Measurements from ENCODE around the gene PGLYRP3.

Gene PGLYRP3

DNA sequence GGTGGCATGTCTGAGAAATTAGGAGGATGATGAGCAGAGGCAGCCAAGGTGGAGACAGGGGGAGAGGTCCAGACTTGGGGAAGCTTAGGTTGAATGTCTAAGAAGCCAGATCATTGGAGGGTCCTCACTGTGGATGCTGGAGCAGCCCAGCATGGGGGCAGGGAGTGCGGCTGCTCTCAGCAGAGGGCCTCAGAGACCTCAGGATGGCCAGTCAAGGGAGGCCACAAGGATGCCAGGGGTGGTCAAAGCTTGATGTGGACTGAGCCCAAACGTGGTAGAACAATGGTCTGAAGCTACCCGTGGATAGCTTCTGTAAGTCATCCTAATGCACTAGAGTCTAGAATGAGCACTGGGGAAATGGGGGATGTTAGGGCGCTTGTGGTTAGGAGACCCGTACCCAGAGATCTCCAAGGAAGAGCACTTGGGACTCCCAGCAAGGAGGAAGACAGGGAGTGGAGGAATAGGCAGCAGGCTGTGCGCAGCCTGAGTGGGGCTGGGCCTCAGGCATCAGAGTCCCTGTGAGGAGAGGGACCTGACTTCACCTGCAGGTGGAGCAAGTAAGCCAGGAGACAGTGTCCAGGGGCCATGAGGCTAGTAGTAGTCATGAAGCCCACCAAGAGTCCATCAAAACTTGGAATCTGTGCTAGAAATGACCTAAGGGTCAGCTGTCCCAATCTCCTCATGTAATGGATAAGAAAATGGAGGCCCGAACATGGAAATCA is 40.6 kb upstream of the PGLYRP3 start:
- H4K91ac ChIP-seq (ENCODE audit: low read depth, low read length) = no peak overlapping the region
- peaks cover 8 to 9% of the 10 kb centered on the region in 2 experiments for H3K4me1 ChIP-seq (ENCODE audit: control insufficient read depth in 1 of 2, insufficient read depth in 2 of 2, low read length in 2 of 2)
- no peak overlapping the region for H3K4me3 ChIP-seq (ENCODE audit: low read depth, low read length)
- H2AK5ac ChIP-seq (ENCODE audit: low read length) = no peak overlapping the region
- no peak overlapping the region for H3K18ac ChIP-seq (ENCODE audit: low read length)
- H3K4ac ChIP-seq (ENCODE audit: low read depth, low read length) = no peak overlapping the region
- no peaks in the 10 kb centered on the region for H3K36me3 ChIP-seq (ENCODE audit: control insufficient read depth in 1 of 2, insufficient read depth in 2 of 2, low read length in 2 of 2)
- H2BK120ac ChIP-seq (ENCODE audit: insufficient read depth, low read length, poor library complexity) = no peak overlapping the region
- H3K9me3 ChIP-seq (ENCODE audit: insufficient read depth, low read depth, low read length) = no peaks in the 10 kb centered on the region
- peaks cover 2% of the 10 kb centered on the region for H3K79me1 ChIP-seq (ENCODE audit: low read length)
- WGBS (ENCODE audit: extremely low coverage, insufficient coverage, insufficient read length) = no CpG with 5 or more reads among the region's 7 CpGs
- H3K9ac ChIP-seq (ENCODE audit: low read length) = no peak overlapping the region
- H3K4me2 ChIP-seq (ENCODE audit: low read length) = no peak overlapping the region
- no peaks in the 10 kb centered on the region for H3K27me3 ChIP-seq (ENCODE audit: insufficient read depth, low read length)
- H3K23ac ChIP-seq (ENCODE audit: low read length) = no peak overlapping the region
- H3K27ac ChIP-seq (ENCODE audit: low read depth, low read length) = no peak overlapping the region
- H2BK5ac ChIP-seq (ENCODE audit: low read depth, low read length, poor library complexity) = no peak overlapping the region
- no peak overlapping the region for H3K14ac ChIP-seq (ENCODE audit: low read length)
- H2BK12ac ChIP-seq (ENCODE audit: low read length) = no peak overlapping the region
- H3K79me2 ChIP-seq (ENCODE audit: control insufficient read depth, insufficient read depth, low read length, poor library complexity) = no peaks in the 10 kb centered on the region
- peak in 1 of 2 donors; percentile 50 for DNase-seq
- H4K8ac ChIP-seq (ENCODE audit: low read depth, low read length) = no peak overlapping the region
- no peak overlapping the region for H4K12ac ChIP-seq (ENCODE audit: low read depth, low read length)
- no peak overlapping the region for H2AFZ ChIP-seq (ENCODE audit: insufficient read depth, low read length, poor library complexity)

DNA sequence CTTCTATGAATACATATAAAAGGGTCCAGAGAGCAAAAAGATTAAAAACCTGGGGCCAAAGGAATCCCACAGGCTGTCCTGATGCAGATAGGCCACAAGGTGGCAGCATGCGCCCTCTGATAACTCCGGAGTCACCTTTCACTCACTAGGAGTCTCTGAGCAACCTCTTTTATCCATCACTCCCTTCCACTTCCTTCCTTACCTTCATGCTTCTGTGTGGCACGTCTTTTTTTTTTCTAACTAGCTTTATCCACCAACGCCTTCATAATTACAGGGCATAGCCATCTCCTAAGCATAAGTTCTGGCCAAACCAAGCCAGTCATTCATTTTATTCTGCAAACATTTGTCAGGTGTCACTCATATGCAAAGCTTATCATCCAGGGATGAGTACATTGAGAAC is 39.8 kb upstream of the PGLYRP3 start:
- no peak overlapping the region for H2AFZ ChIP-seq (ENCODE audit: insufficient read depth, low read length, poor library complexity)
- H3K18ac ChIP-seq (ENCODE audit: low read length) = no peak overlapping the region
- no peaks in the 10 kb centered on the region for H3K27me3 ChIP-seq (ENCODE audit: insufficient read depth, low read length)
- H3K4ac ChIP-seq (ENCODE audit: low read depth, low read length) = no peak overlapping the region
- peaks cover 8 to 9% of the 10 kb centered on the region in 2 experiments for H3K4me1 ChIP-seq (ENCODE audit: control insufficient read depth in 1 of 2, insufficient read depth in 2 of 2, low read length in 2 of 2)
- H2BK12ac ChIP-seq (ENCODE audit: low read length) = no peak overlapping the region
- no peak overlapping the region for H4K12ac ChIP-seq (ENCODE audit: low read depth, low read length)
- H3K9me3 ChIP-seq (ENCODE audit: insufficient read depth, low read depth, low read length) = no peaks in the 10 kb centered on the region
- no peak overlapping the region for H3K9ac ChIP-seq (ENCODE audit: low read length)
- no peak overlapping the region for H3K23ac ChIP-seq (ENCODE audit: low read length)
- no peak overlapping the region for H3K4me2 ChIP-seq (ENCODE audit: low read length)
- no peak overlapping the region for H4K91ac ChIP-seq (ENCODE audit: low read depth, low read length)
- no peak overlapping the region for H3K27ac ChIP-seq (ENCODE audit: low read depth, low read length)
- H2AK5ac ChIP-seq (ENCODE audit: low read length) = no peak overlapping the region
- H4K8ac ChIP-seq (ENCODE audit: low read depth, low read length) = no peak overlapping the region
- H3K79me1 ChIP-seq (ENCODE audit: low read length) = peaks cover 2% of the 10 kb centered on the region
- H3K36me3 ChIP-seq (ENCODE audit: control insufficient read depth in 1 of 2, insufficient read depth in 2 of 2, low read length in 2 of 2) = no peaks in the 10 kb centered on the region
- H3K79me2 ChIP-seq (ENCODE audit: control insufficient read depth, insufficient read depth, low read length, poor library complexity) = no peaks in the 10 kb centered on the region
- no peak overlapping the region for H2BK5ac ChIP-seq (ENCODE audit: low read depth, low read length, poor library complexity)
- DNase-seq = peak; percentile 67 to 85
- no peak overlapping the region for H2BK120ac ChIP-seq (ENCODE audit: insufficient read depth, low read length, poor library complexity)
- no peak overlapping the region for H3K14ac ChIP-seq (ENCODE audit: low read length)
- H3K4me3 ChIP-seq (ENCODE audit: low read depth, low read length) = no peak overlapping the region
- WGBS (ENCODE audit: extremely low coverage, insufficient coverage, insufficient read length) = no CpG with 5 or more reads among the region's 4 CpGs

DNA sequence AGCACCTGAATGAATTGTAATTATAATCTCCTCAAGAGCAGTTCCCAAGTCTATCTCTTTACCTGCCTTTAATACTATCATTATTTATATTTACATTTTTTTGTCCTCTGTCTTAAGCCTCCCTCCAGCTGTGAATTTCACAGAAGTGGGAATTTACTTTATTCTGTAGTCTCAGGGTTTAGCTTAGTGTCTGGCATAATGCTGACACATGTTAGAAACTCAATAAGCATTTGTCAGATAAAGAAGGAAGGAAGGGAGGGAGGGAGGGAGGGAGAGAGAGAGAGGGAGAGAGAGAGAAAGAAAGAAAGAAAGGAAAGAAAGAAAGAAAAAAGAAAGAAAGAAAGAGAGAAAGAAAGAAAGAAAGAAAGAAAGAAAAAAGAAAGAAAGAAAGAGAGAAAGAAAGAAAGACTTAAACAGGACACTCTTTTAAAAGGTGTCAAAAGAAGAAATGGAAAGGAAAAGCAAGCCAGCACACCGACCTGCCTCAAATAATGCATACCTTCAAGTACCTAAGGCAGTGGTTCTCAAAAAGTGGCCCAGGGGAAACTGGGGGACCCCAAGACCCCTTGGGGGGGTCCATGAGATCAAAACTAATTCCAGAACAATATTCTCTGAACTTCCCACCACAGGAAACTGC is 37.7 kb upstream of the PGLYRP3 start:
- Histone ChIP-seq H3K4me2 (ENCODE audit: low read length) (no peak overlapping the region), H2BK120ac (ENCODE audit: insufficient read depth, low read length, poor library complexity) (no peak overlapping the region), H4K12ac (ENCODE audit: low read depth, low read length) (no peak overlapping the region), H3K23ac (ENCODE audit: low read length) (no peak overlapping the region), H2AK5ac (ENCODE audit: low read length) (no peak overlapping the region), H3K4me1 (ENCODE audit: control insufficient read depth in 1 of 2, insufficient read depth in 2 of 2, low read length in 2 of 2) (peaks cover 1 to 5% of the 10 kb centered on the region in 2 experiments), H3K27me3 (ENCODE audit: insufficient read depth, low read length) (no peaks in the 10 kb centered on the region), H3K79me1 (ENCODE audit: low read length) (peaks cover 2% of the 10 kb centered on the region), H4K91ac (ENCODE audit: low read depth, low read length) (no peak overlapping the region), H4K8ac (ENCODE audit: low read depth, low read length) (no peak overlapping the region), H3K4ac (ENCODE audit: low read depth, low read length) (no peak overlapping the region), H3K18ac (ENCODE audit: low read length) (no peak overlapping the region), H3K36me3 (ENCODE audit: control insufficient read depth in 1 of 2, insufficient read depth in 2 of 2, low read length in 2 of 2) (no peaks in the 10 kb centered on the region), H3K79me2 (ENCODE audit: control insufficient read depth, insufficient read depth, low read length, poor library complexity) (no peaks in the 10 kb centered on the region), H3K4me3 (ENCODE audit: low read depth, low read length) (no peak overlapping the region), H3K9ac (ENCODE audit: low read length) (no peak overlapping the region), H3K27ac (ENCODE audit: low read depth, low read length) (no peak overlapping the region), H2BK12ac (ENCODE audit: low read length) (no peak overlapping the region), H3K9me3 (ENCODE audit: insufficient read depth, low read depth, low read length) (no peaks in the 10 kb centered on the region), H3K14ac (ENCODE audit: low read length) (no peak overlapping the region), H2BK5ac (ENCODE audit: low read depth, low read length, poor library complexity) (no peak overlapping the region), H2AFZ (ENCODE audit: insufficient read depth, low read length, poor library complexity) (no peak overlapping the region)
- no CpG with 5 or more reads among the region's 1 CpG for WGBS (ENCODE audit: extremely low coverage, insufficient coverage, insufficient read length)
- DNase-seq = no peak

DNA sequence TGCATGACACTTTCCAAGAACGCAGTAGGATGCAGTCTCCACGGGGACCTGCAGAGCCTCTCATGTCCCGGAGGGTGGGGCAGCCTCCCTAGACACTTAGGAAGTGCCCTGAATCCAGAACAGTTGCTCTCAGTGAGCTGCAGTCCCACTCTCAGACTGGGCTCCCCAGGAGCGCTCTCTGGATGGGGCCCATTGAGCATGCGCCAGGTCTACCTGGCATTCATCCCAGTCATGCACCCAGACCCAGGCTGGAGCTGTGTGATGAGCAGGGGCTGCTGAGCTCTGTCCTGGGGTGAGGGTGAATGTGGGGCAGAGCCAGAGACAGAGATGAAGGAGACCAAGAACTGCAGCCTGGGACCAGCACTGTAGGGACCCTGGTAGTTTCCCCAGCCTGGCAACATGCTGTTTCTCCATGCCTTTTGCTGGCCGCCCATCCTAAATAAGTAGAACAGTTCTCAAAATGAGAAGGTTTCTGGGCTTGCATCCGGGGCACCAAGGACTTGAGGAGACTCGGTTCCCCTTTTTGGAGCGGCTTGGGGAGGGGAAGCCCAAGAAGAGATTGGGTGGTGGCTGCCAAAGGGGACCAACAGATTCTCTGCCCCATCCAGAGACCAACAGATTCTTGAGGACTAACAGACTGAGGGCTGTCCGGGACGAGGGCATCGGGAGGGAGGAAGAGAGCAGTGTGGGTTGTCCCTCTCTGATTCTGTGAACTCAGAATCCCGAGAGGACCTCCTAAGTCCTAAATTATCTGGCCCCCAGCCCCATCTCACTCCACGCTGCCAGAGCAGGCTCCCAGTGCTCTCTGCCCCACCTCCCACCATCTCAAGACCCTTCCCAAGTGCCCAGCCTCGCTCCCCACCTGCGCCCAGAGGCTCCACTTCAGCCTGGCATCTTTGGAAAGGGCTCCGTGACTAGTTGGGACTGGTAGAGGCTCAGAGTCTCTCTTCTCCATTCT is 36.9 kb upstream of the PGLYRP3 start:
- H3K79me1 ChIP-seq (ENCODE audit: low read length) = peaks cover 2% of the 10 kb centered on the region
- H3K9me3 ChIP-seq (ENCODE audit: insufficient read depth, low read depth, low read length) = no peaks in the 10 kb centered on the region
- H3K23ac ChIP-seq (ENCODE audit: low read length) = no peak overlapping the region
- H3K4ac ChIP-seq (ENCODE audit: low read depth, low read length) = no peak overlapping the region
- H3K36me3 ChIP-seq (ENCODE audit: control insufficient read depth in 1 of 2, insufficient read depth in 2 of 2, low read length in 2 of 2) = no peaks in the 10 kb centered on the region
- H3K9ac ChIP-seq (ENCODE audit: low read length) = no peak overlapping the region
- no peak overlapping the region for H2BK120ac ChIP-seq (ENCODE audit: insufficient read depth, low read length, poor library complexity)
- peaks cover 2 to 5% of the 10 kb centered on the region in 2 experiments for H3K4me1 ChIP-seq (ENCODE audit: control insufficient read depth in 1 of 2, insufficient read depth in 2 of 2, low read length in 2 of 2)
- no peak overlapping the region for H3K4me2 ChIP-seq (ENCODE audit: low read length)
- no peak overlapping the region for H3K4me3 ChIP-seq (ENCODE audit: low read depth, low read length)
- H3K79me2 ChIP-seq (ENCODE audit: control insufficient read depth, insufficient read depth, low read length, poor library complexity) = no peaks in the 10 kb centered on the region
- no peak overlapping the region for H4K8ac ChIP-seq (ENCODE audit: low read depth, low read length)
- H2BK12ac ChIP-seq (ENCODE audit: low read length) = peak overlapping the region; percentile 47
- H3K14ac ChIP-seq (ENCODE audit: low read length) = no peak overlapping the region
- H3K18ac ChIP-seq (ENCODE audit: low read length) = no peak overlapping the region
- DNase-seq = no peak
- H2AFZ ChIP-seq (ENCODE audit: insufficient read depth, low read length, poor library complexity) = no peak overlapping the region
- H2AK5ac ChIP-seq (ENCODE audit: low read length) = peak overlapping the region; percentile 36
- H3K27ac ChIP-seq (ENCODE audit: low read depth, low read length) = no peak overlapping the region
- WGBS (ENCODE audit: extremely low coverage, insufficient coverage, insufficient read length) = no CpG with 5 or more reads among the region's 17 CpGs
- no peak overlapping the region for H4K91ac ChIP-seq (ENCODE audit: low read depth, low read length)
- no peak overlapping the region for H4K12ac ChIP-seq (ENCODE audit: low read depth, low read length)
- H3K27me3 ChIP-seq (ENCODE audit: insufficient read depth, low read length) = no peaks in the 10 kb centered on the region
- no peak overlapping the region for H2BK5ac ChIP-seq (ENCODE audit: low read depth, low read length, poor library complexity)
